ENCODE measurements around the gene PTCD2.

PTCD2 gene

DNA sequence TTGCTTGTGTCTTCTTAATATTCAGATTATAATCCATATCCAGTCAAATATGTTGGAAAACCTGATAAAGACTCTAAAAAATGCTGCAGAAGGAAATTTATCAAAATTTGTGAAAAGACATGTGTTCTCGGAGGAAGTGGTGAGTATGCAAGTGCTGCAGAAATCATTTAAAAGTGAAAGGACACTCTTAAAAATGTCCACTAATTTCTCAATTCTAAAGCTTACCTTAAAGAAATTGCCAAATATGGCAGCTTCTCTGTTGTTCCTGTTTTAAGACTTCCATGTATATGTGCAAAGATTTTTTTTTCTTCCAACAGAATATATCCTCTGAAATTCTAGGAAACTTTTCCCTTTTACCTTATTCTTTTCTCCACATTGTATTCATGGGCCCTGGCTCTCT, 32.4 kb downstream of the PTCD2 start:
- no peak for DNase-seq

GRCh38 chr5:72353046-72353445, 32.9 kb downstream of the PTCD2 start:
- DNase-seq = no peak

DNA sequence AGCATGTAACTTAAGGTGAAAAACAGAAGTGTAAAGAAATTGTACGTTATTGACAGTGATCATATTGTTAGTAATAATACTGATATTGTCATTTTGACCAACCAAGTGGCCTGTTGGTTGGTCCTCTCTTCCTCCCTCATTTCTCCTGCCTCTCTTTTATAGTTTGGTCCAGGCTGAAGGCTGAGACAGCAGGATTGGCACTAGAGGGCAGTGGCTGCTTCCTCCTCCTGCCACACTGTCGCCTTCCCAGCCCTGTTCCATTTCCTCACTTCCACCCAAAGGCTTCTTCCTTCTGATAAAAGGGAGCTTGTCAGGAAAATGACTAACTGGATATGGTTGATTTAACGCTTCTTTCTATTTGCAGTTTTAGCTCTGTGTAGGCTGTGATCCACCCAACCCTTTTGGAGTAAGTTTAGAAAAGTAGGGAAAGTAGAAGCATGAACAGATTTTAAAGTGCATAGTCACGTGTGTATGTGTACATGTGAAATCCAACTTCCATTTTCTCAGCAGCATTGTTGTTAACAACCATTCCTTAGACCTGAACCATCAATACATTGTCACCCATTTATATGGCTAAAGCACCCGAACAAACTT, 35.6 kb downstream of the PTCD2 start:
- DNase-seq = no peak

GRCh38 chr5:72356361-72356760, 36.2 kb downstream of the PTCD2 start:
- DNase-seq = no peak

GRCh38 chr5:72358925-72359324, 38.8 kb downstream of the PTCD2 start:
- no peak for DNase-seq

DNA sequence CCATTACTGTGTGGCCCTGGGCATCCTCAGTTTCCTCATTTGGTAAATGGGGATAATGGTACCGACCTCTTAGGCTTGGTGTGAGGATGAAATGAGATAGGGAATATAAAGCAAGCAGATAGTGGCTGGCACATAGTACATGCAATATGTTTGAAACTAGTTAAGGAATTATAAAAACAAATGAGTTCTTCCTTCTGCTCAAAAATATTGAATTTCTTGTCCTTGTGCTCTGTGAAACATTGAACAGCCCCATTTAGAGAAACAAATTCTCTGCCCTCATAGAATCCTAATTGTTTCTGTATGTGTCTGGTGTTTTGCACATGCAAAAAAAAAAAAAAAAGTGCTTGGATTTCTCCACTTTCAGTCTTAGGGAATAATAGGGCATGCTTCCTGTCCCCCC, 39.7 kb downstream of the PTCD2 start:
- DNase-seq = no peak

GRCh38 chr5:72363166-72363802, 43.1 kb downstream of the PTCD2 start:
- DNase-seq = no peak

DNA sequence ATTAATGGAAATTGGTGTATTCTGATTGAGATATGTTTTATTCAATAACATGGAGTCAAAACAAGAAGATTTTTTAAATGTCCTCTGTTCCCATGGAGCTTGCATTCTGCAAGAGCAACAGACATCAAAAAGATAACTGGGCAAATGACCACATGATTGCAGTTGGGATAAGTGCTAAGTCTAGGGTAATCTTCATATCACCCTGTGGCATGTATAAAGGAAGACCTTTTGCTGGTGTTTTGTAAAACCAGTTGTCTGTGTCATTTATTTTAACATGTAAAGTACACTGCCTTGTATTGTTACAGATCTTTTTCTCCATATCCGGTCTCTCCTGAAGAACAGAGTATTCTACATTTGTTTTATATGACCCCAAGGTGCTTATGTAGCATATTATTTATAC, 44.0 kb downstream of the PTCD2 start:
- DNase-seq = no peak

- no peak for DNase-seq
Measured at GRCh38 chr5:72364951-72365350, 44.8 kb downstream of the PTCD2 start.

DNA sequence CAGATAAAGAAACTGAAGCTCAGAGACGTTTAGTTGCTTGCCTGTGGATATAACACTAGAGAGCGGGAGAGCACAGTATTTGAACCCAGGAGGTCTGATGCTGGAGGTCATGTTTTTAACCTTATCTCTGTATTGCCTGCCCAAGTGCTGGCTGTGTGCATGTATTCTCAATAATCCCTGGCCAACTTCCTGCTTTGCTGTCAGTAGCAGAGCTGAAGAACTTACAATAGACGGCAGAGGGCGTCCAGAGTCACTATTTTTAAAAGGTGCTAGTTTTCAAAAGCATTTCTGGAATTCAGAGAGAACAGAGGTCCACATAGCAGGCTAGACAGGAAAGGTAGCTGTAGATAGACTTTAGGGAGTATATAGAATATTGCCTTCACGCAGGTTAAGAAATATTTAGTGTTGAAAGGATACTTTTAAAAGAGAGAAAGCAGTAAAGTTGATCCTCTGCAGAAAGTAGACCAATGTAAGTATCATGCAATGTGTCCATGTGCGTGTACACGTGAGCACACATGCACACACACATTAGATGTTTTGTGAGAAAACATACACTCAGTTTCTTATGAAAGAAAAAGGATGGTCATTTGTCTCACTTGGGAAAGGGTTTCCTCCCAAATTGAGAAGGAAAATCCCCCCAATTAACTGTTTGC, 46.3 kb downstream of the PTCD2 start:
- DNase-seq = peak; percentile 52

DNA sequence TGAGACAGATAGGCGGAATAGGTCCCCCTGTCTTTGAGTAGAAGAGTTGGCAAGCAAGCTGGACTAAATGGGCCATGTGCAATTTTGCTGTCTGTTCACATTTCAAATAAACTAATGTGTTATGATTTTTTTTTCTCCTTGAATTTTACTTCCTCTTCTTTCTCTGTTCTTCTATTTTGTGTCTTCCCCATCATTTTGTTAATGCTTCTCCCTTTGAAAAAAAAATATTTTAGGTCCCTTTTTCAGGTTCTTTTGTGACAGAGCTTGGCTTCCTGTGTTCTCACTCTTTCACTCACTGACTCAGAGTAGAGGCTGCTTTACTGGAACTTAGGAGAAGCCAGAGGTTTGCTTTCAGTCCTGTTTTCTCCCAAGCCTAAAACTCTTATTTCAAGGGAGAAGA, 48.1 kb downstream of the PTCD2 start:
- no peak for DNase-seq

- DNase-seq = no peak
Measured at GRCh38 chr5:72369301-72369700, 49.1 kb downstream of the PTCD2 start.

DNA sequence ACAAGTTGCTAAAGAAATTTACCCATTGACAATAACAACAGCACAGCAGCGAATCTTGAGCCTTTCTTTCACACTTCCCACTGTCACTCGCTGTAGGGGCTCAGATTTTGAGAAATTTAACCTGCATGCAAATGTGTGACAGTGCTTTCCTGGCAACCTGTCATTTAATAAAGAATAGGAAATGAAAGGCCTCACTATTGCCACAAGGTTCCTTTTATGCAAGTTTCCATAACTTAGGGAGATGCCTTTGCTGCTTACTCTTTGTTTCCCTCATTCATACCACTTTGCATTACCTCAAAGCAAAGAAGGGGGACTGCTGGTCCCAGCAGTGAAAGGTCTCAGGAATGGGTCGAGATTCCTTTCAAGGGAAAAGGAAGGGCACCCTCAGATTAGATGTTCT, 49.5 kb downstream of the PTCD2 start:
- no peak for DNase-seq

GRCh38 chr5:72372331-72372730, 52.2 kb downstream of the PTCD2 start:
- no peak for DNase-seq

DNA sequence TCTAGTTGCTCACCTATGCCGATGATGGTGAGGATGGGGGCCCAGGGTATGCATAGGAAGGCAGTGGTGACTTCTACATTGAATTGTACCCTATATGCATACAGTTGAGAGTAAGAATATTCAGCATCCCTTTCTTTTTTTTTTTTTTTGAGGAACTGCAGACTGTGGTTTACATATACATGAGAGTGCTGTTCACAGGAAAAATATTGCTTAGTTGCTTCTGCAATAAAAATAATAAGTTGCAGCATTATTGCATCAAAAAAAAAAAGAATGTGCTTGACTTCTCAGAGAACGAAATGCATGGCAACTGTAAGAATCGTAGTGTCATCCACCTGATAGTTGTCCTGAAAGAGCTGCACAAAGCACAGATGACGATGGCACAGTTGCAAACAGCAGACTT, 52.8 kb downstream of the PTCD2 start:
- DNase-seq = no peak

- no peak for DNase-seq
Measured at GRCh38 chr5:72374844-72375243, 54.7 kb downstream of the PTCD2 start.

- DNase-seq = no peak
Measured at GRCh38 chr5:72376381-72376780, 56.2 kb downstream of the PTCD2 start.

GRCh38 chr5:72377910-72378638, 57.9 kb downstream of the PTCD2 start:
- DNase-seq = no peak

DNA sequence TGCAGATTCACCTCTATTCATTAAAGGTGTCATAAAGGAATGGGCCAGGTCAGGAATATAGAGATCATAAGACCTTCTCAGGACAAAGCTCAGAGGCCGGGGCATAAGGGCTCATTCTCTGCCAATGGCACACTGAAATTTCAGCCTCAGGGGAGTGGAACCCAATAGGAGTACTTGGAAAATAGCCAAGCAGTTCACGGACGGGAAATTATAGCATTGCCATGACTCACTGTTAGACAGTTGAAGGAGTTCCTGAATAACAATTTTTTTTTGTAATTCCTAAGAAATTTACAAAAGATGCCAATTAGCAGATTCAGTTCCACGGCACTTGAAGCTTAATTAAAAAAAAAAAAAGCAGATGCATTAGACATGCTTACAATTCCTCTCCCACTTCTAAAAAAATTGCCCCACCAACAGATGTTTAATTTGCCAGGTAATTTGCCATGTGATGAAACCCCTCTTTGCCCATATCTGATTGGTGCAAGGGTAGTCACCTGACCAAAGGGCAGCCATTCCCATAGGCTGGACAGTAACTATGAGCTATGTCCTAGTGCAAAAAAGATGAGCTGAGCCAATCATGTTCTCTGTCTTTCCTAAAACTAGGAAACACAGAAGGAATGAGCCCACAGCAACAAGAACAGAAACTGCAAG, 58.6 kb downstream of the PTCD2 start:
- no peak for DNase-seq

DNA sequence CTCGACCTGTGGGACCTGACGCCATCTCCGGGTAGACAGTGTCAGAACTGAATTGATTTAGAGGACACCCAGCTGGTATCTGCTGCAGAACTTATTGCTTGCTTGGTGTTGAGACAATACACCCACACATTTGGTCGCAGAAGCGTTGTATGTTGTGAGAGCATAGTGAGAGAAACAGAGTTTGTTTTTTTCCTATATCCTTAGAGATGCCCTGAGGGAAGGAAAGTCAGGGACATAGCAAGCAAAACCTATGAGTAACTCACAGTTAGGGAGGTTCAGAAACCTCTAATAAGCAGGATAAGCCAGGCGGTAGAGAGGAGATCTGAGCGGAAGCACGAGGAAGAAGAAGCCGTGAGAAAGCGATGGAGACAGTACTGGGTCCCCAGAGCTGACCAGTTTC, 59.8 kb downstream of the PTCD2 start:
- DNase-seq = no peak

GRCh38 chr5:72380492-72381274, 60.5 kb downstream of the PTCD2 start:
- no peak for DNase-seq

- DNase-seq = no peak
Measured at GRCh38 chr5:72383280-72383679, 63.1 kb downstream of the PTCD2 start.

GRCh38 chr5:72383726-72384125, 63.6 kb downstream of the PTCD2 start:
- DNase-seq = no peak
